ENCODE data around the gene ARHGAP30. TPM values are rescaled to one million over a fixed set of nuclear protein-coding genes. Genes with fewer than 3 reads are reported as not detected.

ARHGAP30 gene
- total RNA-seq, result 1.2 and 2.5 TPM in 2 replicates

DNA sequence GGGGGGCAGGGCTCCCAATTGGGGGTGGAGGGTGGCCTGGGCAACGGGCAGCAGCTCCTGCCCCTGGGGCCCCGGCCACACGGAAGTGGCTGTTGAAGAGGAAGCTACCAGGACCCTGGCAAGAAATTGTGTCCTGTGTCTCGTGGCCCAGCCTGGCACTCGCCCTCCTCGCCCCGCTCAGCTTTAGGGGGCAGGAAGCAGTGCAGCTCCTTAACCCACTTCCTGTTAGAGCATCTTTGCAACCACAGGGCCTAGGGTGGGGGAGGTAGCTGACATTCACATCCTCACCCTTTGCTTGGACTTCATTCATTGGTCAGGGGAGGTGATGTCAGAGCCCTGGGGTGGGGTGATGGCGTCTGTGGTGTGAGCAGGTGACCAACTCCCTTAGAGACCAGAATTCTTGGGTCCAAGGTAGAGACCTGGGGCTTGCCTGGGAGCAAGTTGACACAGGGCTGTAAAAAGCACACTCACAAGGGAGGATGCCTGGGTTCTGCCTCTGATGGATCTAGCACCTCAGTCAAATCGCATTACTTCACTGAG is at the start of gene ARHGAP30:
Gene ARHGAP30, minus strand, starts transcription at position 161 of the 540 bp plus-strand sequence. CDS start 267 bp downstream, outside the sequence.

GRCh38 chr1:161117759-161118581 is 48.3 kb upstream of the ARHGAP30 start, which contains the start of the genes NIT1 and PFDN2:
Gene NIT1, plus strand, starts transcription at chr1:161118105. Its CDS starts 72 bp downstream, at chr1:161118177.
Gene PFDN2, minus strand, starts transcription at chr1:161118037. Its CDS starts 11 bp downstream, at chr1:161118026.

DNA sequence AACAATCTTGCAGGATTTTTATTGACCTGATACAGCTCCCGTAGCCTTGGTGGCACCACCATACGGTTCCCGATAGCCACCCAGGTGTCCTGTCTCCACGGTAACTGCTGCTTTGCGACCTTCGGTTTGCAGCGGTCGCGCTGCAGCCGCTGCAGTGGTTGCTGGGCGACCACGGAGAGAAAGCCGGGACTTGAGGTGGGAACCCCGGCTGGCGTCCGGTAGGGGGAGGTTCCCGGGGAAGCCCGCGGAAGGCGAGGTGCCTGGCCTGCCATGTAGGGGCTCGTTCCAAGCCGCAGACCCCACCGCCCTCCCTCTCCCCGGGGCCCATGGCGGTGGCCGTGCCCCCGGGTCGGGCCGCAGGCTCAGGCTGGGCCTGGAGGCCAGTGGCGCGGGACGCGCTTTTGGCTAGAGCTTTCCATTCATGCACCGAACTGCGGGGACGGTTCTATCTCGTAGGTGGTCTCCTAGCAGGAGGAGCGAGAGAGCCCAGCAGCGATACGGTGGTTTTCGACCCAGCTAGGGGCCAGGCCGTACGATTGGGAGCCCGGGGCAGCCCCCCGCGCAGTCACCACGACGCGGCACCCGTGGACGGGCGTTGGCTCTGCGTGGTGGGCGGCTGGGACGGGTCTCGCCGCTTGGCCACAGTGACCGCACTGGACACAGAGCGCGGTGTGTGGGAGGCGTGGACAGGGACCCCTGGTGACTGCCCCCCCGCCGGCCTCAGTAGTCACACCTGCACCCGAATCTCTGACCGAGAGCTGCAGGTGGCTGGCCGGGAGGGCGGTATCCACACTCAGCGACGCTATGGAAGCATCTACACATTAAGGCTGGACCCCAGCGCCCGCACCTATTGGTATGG is 28.7 kb upstream of the ARHGAP30 start, which contains the start of gene KLHDC9:
Gene KLHDC9, plus strand, starts transcription at position 152 of the 859 bp plus-strand sequence. Its CDS starts 175 bp downstream, at position 327.

GRCh38 chr1:161089251-161089924 is 19.7 kb upstream of the ARHGAP30 start, which contains the start of gene NECTIN4:
Gene NECTIN4, minus strand, starts transcription at chr1:161089558. Its CDS starts 262 bp downstream, at chr1:161089296.

DNA sequence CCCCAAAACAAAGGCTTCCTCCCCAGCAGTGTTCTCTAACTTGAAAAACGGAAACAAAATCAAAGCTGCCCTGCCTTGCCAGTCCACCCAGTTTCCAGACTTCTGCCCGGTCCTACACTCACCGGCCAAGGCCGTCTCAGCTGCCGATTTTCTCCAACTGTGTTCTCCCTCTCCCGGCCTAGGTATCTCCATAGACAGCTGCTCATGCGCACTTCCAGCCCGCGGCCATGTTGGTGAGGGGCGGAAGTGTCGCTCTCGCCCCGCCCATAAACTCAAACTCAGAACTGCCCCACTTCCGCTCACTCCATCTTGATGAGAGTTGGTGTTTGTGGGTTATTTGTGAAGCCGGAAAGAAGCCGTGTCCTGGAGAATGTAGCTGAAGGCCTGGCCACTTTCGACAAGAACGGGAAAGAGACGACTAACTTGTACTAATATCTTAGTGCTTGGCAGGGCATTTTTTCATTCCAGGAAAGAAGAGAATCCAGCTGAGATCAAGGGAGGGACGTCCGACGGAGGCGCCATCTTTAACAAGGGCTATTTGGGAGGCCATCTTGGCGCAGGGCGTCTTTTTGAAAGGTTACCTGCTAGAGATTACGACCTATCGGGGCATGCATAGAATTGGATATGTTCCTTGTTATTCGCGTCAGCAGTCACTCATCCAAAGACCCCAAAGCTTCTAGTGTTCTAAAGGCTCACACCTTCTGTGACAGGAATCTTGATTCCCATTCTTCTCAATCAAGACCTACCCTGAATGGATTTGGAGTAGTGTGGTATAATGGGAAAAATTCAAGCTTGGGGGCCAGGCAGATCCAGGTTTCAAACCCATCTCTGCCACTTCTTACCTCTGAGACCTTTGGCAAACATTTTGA is 23.7 kb downstream of the ARHGAP30 start, which contains the start of gene USF1:
Gene USF1, minus strand, starts transcription at position 242 of the 869 bp plus-strand sequence. CDS start 2,702 bp downstream, outside the sequence.

DNA sequence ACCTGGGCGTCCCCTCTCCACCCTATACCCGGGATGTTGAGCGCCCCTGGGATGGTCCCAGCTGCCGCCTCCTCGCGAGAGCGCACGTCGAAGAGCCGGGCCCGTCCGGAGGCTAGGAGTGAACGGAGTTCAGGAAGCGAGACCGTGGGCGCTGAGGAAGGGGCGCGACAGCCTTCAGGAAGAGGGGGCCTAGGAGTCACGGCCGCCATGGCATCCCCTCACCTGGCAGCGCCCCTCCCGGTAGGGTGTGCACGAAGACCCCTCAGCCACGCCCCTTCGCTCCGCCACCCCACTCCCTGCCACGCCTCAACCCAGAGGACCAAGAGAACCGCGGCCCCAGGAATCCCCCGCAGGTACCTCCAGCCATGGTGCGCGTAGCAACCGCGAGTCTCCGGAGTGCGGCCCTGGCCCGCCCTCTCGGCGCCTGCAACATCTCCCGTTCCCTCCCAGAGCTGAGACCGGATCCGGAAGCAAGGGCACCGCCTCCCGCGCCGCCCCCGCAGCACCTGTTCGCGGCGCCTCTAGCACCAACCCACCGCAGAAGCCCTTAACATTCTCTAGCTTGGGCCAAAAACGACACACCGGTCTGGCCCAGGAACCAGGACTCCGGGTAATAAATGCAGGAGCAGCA is 31.1 kb downstream of the ARHGAP30 start, which contains the start of gene TSTD1:
Gene TSTD1, minus strand, starts transcription at position 442 of the 631 bp plus-strand sequence. Its CDS starts 75 bp downstream, at position 367.

DNA sequence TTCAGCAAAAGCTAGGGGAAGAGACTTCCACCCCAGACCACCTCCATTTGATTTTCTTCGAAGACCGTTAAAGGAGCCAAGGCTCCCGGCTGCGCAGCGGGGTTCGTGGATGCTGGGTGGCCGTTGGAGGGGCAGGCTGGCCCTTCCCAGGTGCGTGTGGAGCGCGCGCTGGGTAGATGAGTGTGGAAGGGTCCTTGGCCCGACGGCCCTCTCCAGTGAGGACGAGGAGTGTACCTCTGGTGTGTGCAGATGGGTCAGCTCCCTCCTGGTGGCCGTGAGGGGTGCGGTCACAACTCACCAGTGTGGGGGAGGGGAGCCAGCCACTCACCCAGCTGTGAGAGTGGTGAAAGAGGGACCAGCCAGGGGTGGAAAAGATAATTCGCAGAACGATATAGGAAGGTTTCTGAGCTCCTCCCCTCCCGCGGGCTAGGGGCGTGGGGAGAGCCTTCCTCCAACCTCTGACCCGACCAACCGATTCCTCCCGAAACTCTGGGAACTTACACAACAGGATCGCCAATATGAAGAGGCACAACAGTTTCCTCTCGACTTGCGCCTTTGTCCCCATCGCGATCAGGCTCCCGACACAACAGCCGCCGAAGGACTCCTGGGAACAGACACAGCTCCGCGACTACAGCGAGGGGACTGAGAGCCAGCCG is 49.1 kb downstream of the ARHGAP30 start, which contains the start of gene F11R:
Gene F11R, minus strand, starts transcription at position 644 of the 656 bp plus-strand sequence. Its CDS starts 79 bp downstream, at position 565.

Small RNAs within 50 kb of the gene (small RNA-seq; reads per million reads assigned to genes)
- gene AL591806.2, result not detected

Other genes with a start within 250 kb of the ARHGAP30 start
- gene CD244, start 207.0 kb downstream of the ARHGAP30 start, total RNA-seq, result not detected in 2 replicates
- 0.79 TPM in 1 of 2 replicates, not detected in the other for gene ITLN1, start 184.7 kb downstream of the ARHGAP30 start, total RNA-seq
- gene ITLN2, start 115.1 kb downstream of the ARHGAP30 start, total RNA-seq, result not detected in 2 replicates
- 107 and 238 TPM in 2 replicates for gene F11R, start 48.7 kb downstream of the ARHGAP30 start, total RNA-seq
- 57.7 and 112 TPM in 2 replicates for gene TSTD1, start 30.9 kb downstream of the ARHGAP30 start, total RNA-seq
- gene USF1, start 23.9 kb downstream of the ARHGAP30 start, total RNA-seq, result 69.6 and 112 TPM in 2 replicates
- gene NECTIN4, start 19.7 kb upstream of the ARHGAP30 start, total RNA-seq, result 47.5 and 187 TPM in 2 replicates
- gene KLHDC9, start 28.5 kb upstream of the ARHGAP30 start, total RNA-seq, result 2.4 and 3.5 TPM in 2 replicates
- gene PFDN2, start 48.1 kb upstream of the ARHGAP30 start, total RNA-seq, result 14.6 and 17.7 TPM in 2 replicates
- gene NIT1, start 48.2 kb upstream of the ARHGAP30 start, total RNA-seq, result 34.2 and 36.9 TPM in 2 replicates
- 40.0 and 45.1 TPM in 2 replicates for gene DEDD, start 62.8 kb upstream of the ARHGAP30 start, total RNA-seq
- gene UFC1, start 84.1 kb upstream of the ARHGAP30 start, total RNA-seq, result 61.9 and 103 TPM in 2 replicates
- gene USP21, start 89.6 kb upstream of the ARHGAP30 start, total RNA-seq, result 13.7 and 18.4 TPM in 2 replicates
- gene PPOX, start 96.5 kb upstream of the ARHGAP30 start, total RNA-seq, result 13.8 and 16.9 TPM in 2 replicates
- 23.6 and 43.4 TPM in 2 replicates for gene B4GALT3, start 107.6 kb upstream of the ARHGAP30 start, total RNA-seq
- gene ADAMTS4, start 129.2 kb upstream of the ARHGAP30 start, total RNA-seq, result under 0.01 TPM in 1 of 2 replicates, not detected in the other
- gene NDUFS2, start 132.5 kb upstream of the ARHGAP30 start, total RNA-seq, result 72.1 and 83.2 TPM in 2 replicates
- 0.39 and 0.65 TPM in 2 replicates for gene FCER1G, start 145.4 kb upstream of the ARHGAP30 start, total RNA-seq
- gene APOA2, start 153.7 kb upstream of the ARHGAP30 start, total RNA-seq, result not detected in 2 replicates
- gene TOMM40L, start 156.2 kb upstream of the ARHGAP30 start, total RNA-seq, result 5.5 and 11.5 TPM in 2 replicates
- gene NR1I3, start 168.3 kb upstream of the ARHGAP30 start, total RNA-seq, result not detected in 2 replicates
- gene PCP4L1, start 188.9 kb upstream of the ARHGAP30 start, total RNA-seq, result not detected in 2 replicates
- 0.33 and 1.6 TPM in 2 replicates for gene MPZ, start 240.1 kb upstream of the ARHGAP30 start, total RNA-seq
- 19.6 and 61.5 TPM in 2 replicates for gene SDHC, start 244.5 kb upstream of the ARHGAP30 start, total RNA-seq